ENCODE data around the gene CPEB1. TPM values are rescaled to one million over a fixed set of nuclear protein-coding genes. Genes with fewer than 3 reads are reported as not detected.

CPEB1 gene
- total RNA-seq (1 to 10 TPM; 1.6 to 7.8 (median 5.5) TPM), polyA plus RNA-seq (2.4 TPM)
- long read RNA-seq, donor 1, partial matches to known transcripts, result 0 of 10 reads
- long read RNA-seq, donor 1, other reads (novel, unspliced or antisense), result 7 of 10 reads
- long read RNA-seq, donor 2, partial matches to known transcripts, result 2 of 5 reads
- long read RNA-seq, donor 2, other reads (novel, unspliced or antisense), result 3 of 5 reads
- long read RNA-seq, donor 3, partial matches to known transcripts, result 0 of 12 reads
- long read RNA-seq, donor 3, other reads (novel, unspliced or antisense), result 11 of 12 reads
- long read RNA-seq, donor 4, partial matches to known transcripts, result 0 of 2 reads
- long read RNA-seq, donor 4, other reads (novel, unspliced or antisense), result 1 of 2 reads

GRCh38 chr15:82647045-82647834 lies at the start of gene CPEB1:
TSS of gene CPEB1 (minus strand) at chr15:82647363. CDS start at chr15:82628459, 18,904 bp downstream.
- Histone ChIP-seq H3K4me3 (ENCODE audit: low read length) (peak within 1 kb of the TSS; percentile 77), H3K27ac (ENCODE audit: low read length) (no peak within 1 kb of the TSS), H3K9me3 (ENCODE audit: control insufficient read depth, low read length) (no peaks in the 10 kb centered on the region), H3K27me3 (ENCODE audit: control insufficient read depth, insufficient read depth) (no peaks in the 10 kb centered on the region), H3K4me1 (ENCODE audit: control insufficient read depth, insufficient read depth, low read length) (no peaks in the 10 kb centered on the region)
- peak; percentile 86 to 89 for ATAC-seq
- peak; percentile 55 to 86 (median 86) for DNase-seq
- intact Hi-C loops (cut with DNase I), result no loop called here
- 8% methylated on average over 96 of the region's 96 CpGs for WGBS

- DNase-seq (no peak), ATAC-seq (no peak)
- H3K27me3 ChIP-seq (ENCODE audit: control insufficient read depth, insufficient read depth), result no peaks in the 10 kb centered on the region
- intact Hi-C loops (cut with DNase I), result loop anchor here in 1 of 4 donors (10.0 kb wide), 1 partner anchor 63 kb away; no protein-coding TSS in a partner anchor
- no peak overlapping the region for H3K4me3 ChIP-seq (ENCODE audit: low read length)
- WGBS, result 88% methylated on average over 23 of the region's 23 CpGs
- H3K27ac ChIP-seq (ENCODE audit: low read length), result no peak overlapping the region
- no peaks in the 10 kb centered on the region for H3K4me1 ChIP-seq (ENCODE audit: control insufficient read depth, insufficient read depth, low read length)
- no peaks in the 10 kb centered on the region for H3K9me3 ChIP-seq (ENCODE audit: control insufficient read depth, low read length)
Observed at GRCh38 chr15:82692171-82692570, 45.0 kb upstream of the CPEB1 start.

- no peak overlapping the region for H3K4me3 ChIP-seq (ENCODE audit: low read length)
- 92% methylated on average over 8 of the region's 8 CpGs for WGBS
Observed at GRCh38 chr15:82689147-82689546, 42.0 kb upstream of the CPEB1 start.

GRCh38 chr15:82688691-82689090 lies 41.5 kb upstream of the CPEB1 start:
- Histone ChIP-seq H3K4me3 (ENCODE audit: low read length) (no peak overlapping the region), H3K9me3 (ENCODE audit: control insufficient read depth, low read length) (no peaks in the 10 kb centered on the region), H3K27me3 (ENCODE audit: control insufficient read depth, insufficient read depth) (no peaks in the 10 kb centered on the region), H3K4me1 (ENCODE audit: control insufficient read depth, insufficient read depth, low read length) (no peaks in the 10 kb centered on the region), H3K27ac (ENCODE audit: low read length) (no peak overlapping the region)
- DNase-seq (no peak), ATAC-seq (no peak)
- intact Hi-C loops (cut with DNase I), result no loop called here
- 85% methylated on average over 10 of the region's 10 CpGs for WGBS

More at GRCh38 chr15:82689147-82689546, 42.0 kb upstream of the CPEB1 start:
- Histone ChIP-seq H3K27me3 (ENCODE audit: control insufficient read depth, insufficient read depth) (no peaks in the 10 kb centered on the region), H3K27ac (ENCODE audit: low read length) (no peak overlapping the region), H3K9me3 (ENCODE audit: control insufficient read depth, low read length) (no peaks in the 10 kb centered on the region), H3K4me1 (ENCODE audit: control insufficient read depth, insufficient read depth, low read length) (no peaks in the 10 kb centered on the region)
- intact Hi-C loops (cut with DNase I), result no loop called here
- ATAC-seq (no peak), DNase-seq (no peak)

GRCh38 chr15:82681371-82681770 lies 34.2 kb upstream of the CPEB1 start:
- ATAC-seq (no peak), DNase-seq (no peak)
- intact Hi-C loops (cut with DNase I), result no loop called here
- Histone ChIP-seq H3K27ac (ENCODE audit: low read length) (no peak overlapping the region), H3K4me3 (ENCODE audit: low read length) (no peak overlapping the region), H3K4me1 (ENCODE audit: control insufficient read depth, insufficient read depth, low read length) (peaks cover 4% of the 10 kb centered on the region), H3K9me3 (ENCODE audit: control insufficient read depth, low read length) (no peaks in the 10 kb centered on the region), H3K27me3 (ENCODE audit: control insufficient read depth, insufficient read depth) (no peaks in the 10 kb centered on the region)
- 87% methylated on average over 10 of the region's 10 CpGs for WGBS

GRCh38 chr15:82680200-82681102 lies 33.3 kb upstream of the CPEB1 start:
- H3K4me3 ChIP-seq (ENCODE audit: low read length), result peak overlapping the region; percentile 29
- intact Hi-C loops (cut with DNase I), result no loop called here
- peaks cover 4% of the 10 kb centered on the region for H3K4me1 ChIP-seq (ENCODE audit: control insufficient read depth, insufficient read depth, low read length)
- DNase-seq (peak in 2 of 3 donors; percentile 62 to 71), ATAC-seq (peak; percentile 54 to 61)
- 3% methylated on average over 76 of the region's 76 CpGs for WGBS
- H3K27me3 ChIP-seq (ENCODE audit: control insufficient read depth, insufficient read depth), result no peaks in the 10 kb centered on the region
- H3K9me3 ChIP-seq (ENCODE audit: control insufficient read depth, low read length), result no peaks in the 10 kb centered on the region
- no peak overlapping the region for H3K27ac ChIP-seq (ENCODE audit: low read length)

- intact Hi-C loops (cut with DNase I), result no loop called here
- Histone ChIP-seq H3K4me3 (ENCODE audit: low read length) (no peak overlapping the region), H3K9me3 (ENCODE audit: control insufficient read depth, low read length) (no peaks in the 10 kb centered on the region), H3K27me3 (ENCODE audit: control insufficient read depth, insufficient read depth) (no peaks in the 10 kb centered on the region), H3K27ac (ENCODE audit: low read length) (no peak overlapping the region), H3K4me1 (ENCODE audit: control insufficient read depth, insufficient read depth, low read length) (peaks cover 4% of the 10 kb centered on the region)
- 30% methylated on average over 19 of the region's 19 CpGs for WGBS
- DNase-seq (no peak), ATAC-seq (no peak)
Observed at GRCh38 chr15:82679626-82680199, 32.5 kb upstream of the CPEB1 start.

GRCh38 chr15:82677720-82678323 lies 30.7 kb upstream of the CPEB1 start:
- 73% methylated on average over 7 of the region's 7 CpGs for WGBS
- H3K27me3 ChIP-seq (ENCODE audit: control insufficient read depth, insufficient read depth), result no peaks in the 10 kb centered on the region
- intact Hi-C loops (cut with DNase I), result no loop called here
- H3K27ac ChIP-seq (ENCODE audit: low read length), result no peak overlapping the region
- peaks cover 4% of the 10 kb centered on the region for H3K4me1 ChIP-seq (ENCODE audit: control insufficient read depth, insufficient read depth, low read length)
- no peak for DNase-seq
- ATAC-seq, result no peak
- H3K9me3 ChIP-seq (ENCODE audit: control insufficient read depth, low read length), result no peaks in the 10 kb centered on the region
- no peak overlapping the region for H3K4me3 ChIP-seq (ENCODE audit: low read length)

- WGBS, result 71% methylated on average over 2 of the region's 2 CpGs
- no peak for ATAC-seq
- H3K27ac ChIP-seq (ENCODE audit: low read length), result no peak overlapping the region
Observed at GRCh38 chr15:82674873-82675272, 27.7 kb upstream of the CPEB1 start.

GRCh38 chr15:82670699-82671098 lies 23.5 kb upstream of the CPEB1 start:
- ATAC-seq (no peak), DNase-seq (no peak)
- no peaks in the 10 kb centered on the region for H3K9me3 ChIP-seq (ENCODE audit: control insufficient read depth, low read length)
- H3K27ac ChIP-seq (ENCODE audit: low read length), result no peak overlapping the region
- no peaks in the 10 kb centered on the region for H3K4me1 ChIP-seq (ENCODE audit: control insufficient read depth, insufficient read depth, low read length)
- no peaks in the 10 kb centered on the region for H3K27me3 ChIP-seq (ENCODE audit: control insufficient read depth, insufficient read depth)
- 85% methylated on average over 4 of the region's 4 CpGs for WGBS
- H3K4me3 ChIP-seq (ENCODE audit: low read length), result no peak overlapping the region
- intact Hi-C loops (cut with DNase I), result no loop called here

More at GRCh38 chr15:82674873-82675272, 27.7 kb upstream of the CPEB1 start:
- H3K9me3 ChIP-seq (ENCODE audit: control insufficient read depth, low read length), result no peaks in the 10 kb centered on the region
- no peak for DNase-seq
- intact Hi-C loops (cut with DNase I), result no loop called here
- H3K4me1 ChIP-seq (ENCODE audit: control insufficient read depth, insufficient read depth, low read length), result no peaks in the 10 kb centered on the region
- no peak overlapping the region for H3K4me3 ChIP-seq (ENCODE audit: low read length)
- no peaks in the 10 kb centered on the region for H3K27me3 ChIP-seq (ENCODE audit: control insufficient read depth, insufficient read depth)
